ENCODE results near the gene MAMSTR.
"Not testable (repeated sequence)": the region's sequence is repeated elsewhere in the genome, so short reads cannot be mapped to it uniquely, and the experiment has no call there.

The MAMSTR gene

DNA sequence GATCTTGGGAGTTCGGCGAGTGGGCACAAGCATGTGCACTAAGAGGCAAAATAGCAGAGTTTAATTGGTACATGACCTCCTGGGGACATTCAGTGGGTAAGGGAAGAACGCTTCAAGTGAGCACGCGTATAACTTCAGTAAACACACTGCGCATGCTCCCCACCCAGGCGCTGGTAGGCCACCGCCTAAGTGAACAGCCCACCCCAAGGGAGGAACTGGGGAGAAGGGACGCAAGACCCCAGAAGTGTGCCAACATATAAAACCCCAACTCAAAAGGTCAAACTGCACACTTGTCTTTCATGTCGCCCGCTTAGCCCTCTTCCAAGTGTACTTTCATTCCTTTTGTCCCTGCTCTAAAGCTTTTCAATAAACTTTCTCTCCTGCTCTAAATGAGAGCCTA, 36.2 kb downstream of the MAMSTR start:
- DNase-seq, result no peak

DNA sequence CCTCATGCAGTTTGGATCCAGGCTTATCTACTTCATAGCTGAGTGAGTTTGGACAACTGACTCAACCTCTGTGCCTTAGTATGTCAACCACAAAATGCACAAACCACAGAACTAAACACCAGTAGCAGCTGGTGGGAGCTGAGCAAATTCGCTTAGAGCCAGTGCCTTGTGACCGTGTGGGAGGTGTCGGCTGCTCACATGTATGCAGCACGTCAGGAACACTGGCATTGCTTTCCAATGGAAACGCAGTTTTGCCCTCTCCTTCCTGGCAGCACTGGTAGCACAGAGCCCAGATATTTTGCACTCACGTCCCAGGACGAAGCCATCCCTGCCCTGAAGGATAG, 38.4 kb downstream of the MAMSTR start:
- no peak for DNase-seq

DNA sequence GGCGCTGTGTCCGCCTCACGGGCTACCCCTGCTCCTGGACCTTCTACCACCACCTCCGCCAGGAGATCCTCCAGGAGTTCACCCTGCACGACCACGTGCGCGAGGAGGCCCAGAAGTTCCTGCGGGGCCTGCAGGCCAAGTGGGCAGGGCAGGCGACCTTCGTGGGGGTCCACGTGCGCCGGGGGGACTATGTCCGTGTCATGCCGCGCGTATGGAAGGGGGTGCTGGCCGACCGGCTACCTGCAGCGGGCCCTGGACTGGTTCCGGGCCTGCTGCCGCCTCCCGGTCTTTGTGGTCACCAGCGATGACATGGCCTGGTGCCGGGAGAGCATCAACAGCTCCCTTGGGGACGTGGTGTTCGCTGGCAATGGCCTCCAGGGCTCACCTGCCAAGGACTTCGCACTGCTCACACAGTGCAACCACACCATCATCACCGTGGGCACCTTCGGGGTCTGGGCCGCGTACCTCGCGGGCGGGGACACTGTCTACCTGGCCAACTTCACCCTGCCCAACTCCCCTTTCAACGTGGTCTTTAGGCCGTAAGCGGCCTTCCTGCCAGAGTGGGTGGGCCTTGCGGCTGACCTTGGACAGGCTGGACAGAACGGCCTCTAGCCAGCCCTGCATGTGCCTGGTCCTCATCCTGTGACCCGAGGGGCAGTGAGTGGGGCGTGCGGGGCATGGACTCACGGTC, 38.9 kb downstream of the MAMSTR start:
- DNase-seq, result no peak

DNA sequence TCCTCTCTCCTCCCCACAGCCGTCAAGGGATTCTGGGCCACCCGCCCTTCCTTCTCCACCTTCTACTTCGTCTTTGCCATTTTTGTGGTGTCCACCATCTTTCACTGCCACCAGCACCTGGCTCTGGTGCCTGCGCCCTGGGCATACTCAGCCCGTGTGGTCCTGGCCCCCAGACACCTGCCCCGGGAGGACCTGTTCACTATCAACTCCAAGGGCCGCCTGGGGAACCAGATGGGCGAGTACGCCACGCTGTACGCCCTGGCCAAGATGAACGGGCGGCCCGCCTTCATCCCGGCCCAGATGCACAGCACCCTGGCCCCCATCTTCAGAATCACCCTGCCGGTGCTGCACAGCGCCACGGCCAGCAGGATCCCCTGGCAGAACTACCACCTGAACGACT, 39.5 kb downstream of the MAMSTR start:
- DNase-seq, result not testable (repeated sequence)

DNA sequence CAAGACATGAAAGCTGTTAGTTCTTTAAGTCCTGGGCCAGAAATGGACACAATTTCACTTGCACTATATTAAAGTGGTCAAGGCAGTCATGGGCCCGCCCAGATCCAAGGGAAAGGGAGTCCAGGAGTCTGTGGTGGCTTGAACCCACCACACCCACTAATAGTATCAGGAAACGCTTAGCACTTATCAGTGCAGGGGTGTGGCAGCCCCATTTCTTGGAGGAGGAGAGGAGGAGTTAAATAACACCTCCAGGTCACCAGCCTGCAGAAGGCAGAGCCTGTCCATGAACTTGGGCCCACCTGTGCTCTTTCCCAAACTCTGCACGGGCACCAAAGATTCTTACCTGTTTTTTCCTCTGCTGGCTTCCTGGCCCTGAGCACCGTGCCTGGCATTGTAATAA, 41.3 kb downstream of the MAMSTR start:
- no peak for DNase-seq

DNA sequence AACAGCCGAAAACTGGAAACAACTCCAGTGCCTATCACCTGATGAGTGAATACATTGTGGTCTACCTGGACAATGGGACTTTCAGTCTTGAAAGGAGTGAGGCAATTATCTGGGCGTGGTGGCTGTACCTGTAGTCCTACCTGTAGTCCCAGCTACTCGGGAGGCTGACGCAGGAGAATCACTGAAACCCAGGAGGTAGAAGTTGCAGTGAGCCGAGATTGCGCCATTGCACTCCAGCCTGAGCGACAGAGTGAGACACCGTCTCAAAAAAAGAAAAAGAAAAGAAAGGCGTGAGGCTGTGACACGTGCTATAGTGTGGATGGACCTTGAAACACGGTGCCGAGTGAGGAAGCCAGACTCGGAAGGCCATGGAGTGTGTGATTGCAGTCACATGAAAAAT, 42.6 kb downstream of the MAMSTR start:
- DNase-seq, result no peak

DNA sequence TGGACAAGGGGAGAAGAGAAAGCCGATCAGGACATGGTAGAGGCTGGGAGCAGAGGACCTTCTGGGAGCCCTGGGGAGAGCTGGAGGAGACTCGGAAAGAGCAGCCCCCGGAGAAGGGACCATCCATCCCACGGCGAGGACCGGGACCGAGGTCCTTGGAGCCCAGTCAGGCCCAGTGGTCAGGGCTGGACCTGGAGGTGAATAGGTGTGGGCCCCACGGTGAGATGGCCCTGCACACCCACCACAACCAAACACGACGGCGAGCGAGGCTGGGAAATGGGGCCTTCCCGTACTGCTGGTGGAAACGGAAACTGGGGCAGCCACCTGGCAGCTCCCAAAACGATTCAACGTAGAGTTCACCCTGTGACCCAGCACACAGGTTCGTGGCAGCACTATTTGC, 43.0 kb downstream of the MAMSTR start:
- no peak for DNase-seq

DNA sequence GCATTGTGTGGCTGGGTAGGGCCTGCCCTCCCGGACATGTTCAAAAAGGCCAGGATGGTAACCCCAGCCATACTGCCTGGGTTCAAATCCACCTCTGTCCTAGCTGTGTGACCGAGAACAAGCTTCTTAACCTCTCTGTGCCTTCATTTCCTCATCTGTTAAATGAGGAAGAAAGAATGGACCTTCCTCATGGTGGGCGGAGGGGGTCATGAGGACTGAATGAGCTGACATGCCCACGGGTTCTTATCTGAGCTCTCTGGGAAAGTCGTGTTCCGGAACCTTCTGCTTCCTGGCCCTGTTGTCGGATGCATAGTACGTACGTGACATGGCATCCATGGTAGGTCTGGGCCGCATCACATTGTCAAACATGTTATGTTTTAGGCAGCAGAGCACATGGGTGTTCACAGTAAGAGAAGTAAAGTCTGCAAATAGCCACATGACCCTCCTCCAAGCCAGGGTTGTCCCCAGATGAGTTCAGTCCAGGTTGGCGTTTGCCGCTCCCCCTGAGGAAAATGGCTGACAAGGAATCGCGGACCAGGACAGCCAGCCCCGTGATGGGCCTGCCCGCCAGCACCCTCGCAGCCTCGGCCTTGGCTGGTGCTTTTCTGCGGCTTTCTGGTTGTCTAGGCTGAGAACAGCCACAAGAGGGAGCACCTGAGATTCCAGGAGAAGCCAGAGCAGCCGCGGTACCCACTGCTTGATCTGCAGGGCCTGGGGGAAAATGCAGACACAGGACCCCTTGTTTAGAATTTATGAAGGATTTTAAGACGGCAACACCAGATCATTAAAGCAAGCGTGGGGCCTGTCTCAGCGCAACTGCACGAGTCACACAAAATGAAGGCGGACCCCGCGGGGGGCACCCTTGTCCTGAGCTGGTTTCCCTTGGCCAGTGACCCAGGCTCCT, 44.4 kb downstream of the MAMSTR start:
- peak; percentile 88 for DNase-seq

DNA sequence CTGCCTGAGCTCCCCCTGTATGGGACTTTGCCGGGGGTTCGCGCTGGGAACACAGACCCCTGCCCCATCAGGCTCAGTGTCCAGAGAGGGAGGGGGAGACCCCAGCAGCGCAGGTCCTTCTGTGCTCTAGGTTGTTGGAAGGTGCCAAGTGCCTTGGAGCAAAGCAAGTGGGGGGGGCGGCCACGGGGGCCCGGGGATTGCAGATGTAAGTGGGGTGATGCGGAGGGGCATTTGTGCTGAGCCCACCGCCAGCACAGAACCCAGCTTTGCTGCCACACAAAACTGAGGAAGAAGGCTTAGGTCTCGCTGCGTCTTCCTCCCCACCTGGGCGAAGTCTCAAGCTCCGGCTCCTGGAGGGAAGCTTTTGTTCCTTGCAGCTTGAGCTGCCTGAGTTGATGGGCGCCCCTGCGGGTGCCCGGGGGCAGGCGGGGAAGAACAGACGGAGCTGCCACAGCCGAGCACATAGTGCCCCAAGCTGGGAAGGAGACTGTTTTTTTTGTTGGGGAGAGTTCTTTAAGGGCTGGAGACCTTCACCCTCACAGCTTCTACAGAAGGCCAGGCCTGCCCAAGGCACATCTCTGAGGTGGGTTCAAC, 45.2 kb downstream of the MAMSTR start:
- DNase-seq, result no peak

DNA sequence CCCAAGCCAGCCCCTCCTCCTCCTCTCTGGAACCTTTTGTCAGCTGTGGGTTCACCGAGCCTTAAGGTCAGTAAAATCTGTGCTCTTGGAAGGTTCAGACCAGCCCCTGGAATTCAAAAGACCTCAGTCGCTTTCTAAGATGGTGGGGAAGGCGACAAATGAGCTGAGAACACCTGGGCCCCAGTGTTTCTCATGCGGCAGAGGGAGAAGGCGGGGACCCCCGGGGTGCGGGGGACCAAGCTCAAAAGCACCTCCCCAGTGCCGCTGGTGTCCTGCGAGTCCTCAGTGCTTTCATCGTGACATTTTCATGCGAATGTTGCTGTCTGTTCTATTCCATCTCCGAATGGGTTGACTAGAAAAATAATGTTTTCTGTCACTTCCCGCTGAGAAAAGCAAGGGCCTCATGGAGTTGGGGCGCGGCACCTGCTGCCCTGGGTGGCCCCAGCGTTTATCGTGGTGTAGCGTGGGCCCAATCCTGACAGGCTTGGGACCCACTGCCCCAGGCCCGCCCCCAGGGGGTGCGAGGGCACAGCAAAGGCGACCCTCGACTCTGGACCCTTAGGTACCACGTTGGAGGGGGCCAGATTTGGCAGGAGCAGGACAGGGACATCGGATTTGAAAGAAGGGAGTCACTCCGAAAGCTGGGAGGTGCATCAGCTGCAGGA, 46.0 kb downstream of the MAMSTR start:
- no peak for DNase-seq

DNA sequence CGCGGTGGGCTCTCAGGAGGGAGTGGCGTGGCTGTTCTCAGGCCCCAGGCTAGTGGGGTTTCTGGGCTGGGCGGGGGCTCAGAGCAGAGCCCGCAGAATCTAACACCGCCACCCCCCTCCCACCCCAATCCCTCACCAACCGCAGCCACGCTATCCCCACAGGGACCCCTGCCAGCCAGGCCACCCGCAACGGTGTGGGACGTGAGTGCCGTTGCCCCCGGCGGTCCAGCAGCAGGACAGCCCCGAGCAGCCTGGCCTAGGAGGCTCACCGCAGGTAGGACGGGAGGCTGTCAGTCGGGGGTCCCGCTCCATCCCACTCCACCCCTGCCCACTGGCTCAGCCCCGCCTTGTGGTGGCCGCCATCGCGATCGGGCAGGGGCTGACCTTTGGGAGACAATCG, 46.5 kb downstream of the MAMSTR start, which contains the start of gene NTN5:
TSS of gene NTN5 (minus strand) at position 24 of the 400 bp plus-strand sequence. CDS start 2,031 bp downstream, outside the sequence.
- no peak for DNase-seq

DNA sequence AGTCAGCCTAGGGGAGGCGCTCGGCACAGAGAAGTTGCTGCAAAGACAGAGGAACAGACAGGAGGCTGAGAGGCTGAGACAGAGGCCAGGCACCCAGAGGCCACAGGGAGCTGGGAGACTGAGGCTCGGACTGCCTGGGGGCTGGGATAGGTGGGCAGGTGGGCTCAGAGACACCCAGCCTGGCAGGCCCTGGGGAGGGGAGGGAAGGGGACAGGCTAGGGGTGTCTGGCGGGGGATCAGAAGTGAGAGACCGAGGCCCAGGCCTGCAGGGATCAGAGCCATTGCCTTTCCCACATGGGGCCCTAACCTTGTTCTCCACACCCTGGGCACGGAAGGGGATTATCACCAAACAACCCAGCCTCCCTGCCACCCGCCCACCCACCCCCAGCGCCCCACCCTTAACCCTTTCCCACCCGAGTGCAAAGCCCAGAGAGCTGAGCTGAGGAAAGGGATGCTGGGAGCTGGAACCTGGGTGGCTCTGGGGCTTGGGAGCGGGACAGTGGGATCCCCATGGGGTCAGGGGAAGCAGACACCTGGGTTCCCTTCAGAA, 48.0 kb downstream of the MAMSTR start:
- no peak for DNase-seq

DNA sequence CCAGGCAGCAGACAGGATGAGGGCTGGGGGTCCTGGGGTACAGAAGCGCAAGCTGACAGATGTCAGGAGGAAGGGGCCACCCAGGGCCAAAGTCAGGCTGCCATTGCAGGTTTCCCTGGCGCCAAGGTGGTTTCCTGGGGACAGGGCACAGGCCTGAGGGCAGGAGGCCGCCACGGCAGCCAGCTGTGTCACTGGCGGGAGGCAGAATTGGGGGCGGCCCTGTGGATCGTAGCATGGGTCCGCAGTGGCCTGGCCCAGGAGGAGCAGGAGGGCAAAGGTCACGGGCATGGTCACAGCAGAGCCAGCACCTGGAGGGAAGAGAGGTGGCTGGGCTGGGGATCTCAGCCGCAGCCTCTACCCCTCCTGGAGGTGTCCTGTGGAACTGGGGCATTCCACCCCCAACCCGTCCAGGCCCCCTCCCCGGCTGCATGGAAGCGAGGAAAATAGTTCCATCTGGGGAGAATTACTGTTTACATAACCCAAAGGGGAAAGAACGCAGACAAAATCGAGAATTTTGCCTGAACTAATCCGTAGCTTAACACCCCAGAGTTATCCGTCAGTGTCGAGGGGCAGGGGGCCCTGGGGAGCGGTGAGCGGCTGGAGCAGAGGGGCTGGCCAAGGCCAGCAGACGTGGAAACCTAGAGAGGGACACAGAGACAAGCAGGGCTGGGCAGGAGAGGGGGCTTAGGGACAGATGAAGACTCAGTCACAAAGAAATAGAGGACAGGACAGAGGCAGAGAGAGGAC, 48.7 kb downstream of the MAMSTR start:
- DNase-seq, result no peak

DNA sequence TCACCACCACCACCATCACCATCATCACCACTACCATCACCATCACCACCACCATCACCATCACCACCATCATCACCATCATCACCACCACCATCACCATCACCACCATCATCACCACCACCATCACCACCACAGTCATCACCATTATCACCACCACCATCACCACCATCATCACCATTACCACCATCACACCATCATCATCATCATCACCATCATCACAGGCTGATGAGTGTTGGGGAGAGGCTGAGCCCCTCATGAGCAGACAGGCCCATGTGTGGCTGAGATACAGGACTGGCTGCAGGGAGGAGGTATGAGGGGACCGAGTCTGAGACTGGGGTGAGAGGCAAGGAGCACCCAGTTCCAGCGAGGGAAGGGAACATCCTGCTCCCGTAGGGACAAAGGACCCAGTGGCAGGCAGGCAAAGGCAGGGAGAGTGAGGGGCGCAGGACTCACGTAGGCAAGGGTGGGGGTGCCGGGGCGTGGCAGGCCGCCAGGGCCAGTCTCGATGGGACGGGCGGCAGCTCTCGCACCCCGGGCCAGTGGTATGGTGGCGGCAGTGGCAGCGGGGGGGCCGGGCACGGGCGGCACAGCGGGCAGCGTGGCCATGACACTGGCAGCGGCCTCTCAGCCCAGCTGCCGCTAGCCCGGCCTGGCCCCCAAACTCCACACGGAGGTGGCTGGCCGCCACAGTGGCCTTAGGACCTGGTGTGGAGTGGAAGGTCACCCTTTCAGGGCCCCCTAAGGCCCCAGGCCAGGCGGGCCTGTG, 49.4 kb downstream of the MAMSTR start:
- no peak for DNase-seq

DNA sequence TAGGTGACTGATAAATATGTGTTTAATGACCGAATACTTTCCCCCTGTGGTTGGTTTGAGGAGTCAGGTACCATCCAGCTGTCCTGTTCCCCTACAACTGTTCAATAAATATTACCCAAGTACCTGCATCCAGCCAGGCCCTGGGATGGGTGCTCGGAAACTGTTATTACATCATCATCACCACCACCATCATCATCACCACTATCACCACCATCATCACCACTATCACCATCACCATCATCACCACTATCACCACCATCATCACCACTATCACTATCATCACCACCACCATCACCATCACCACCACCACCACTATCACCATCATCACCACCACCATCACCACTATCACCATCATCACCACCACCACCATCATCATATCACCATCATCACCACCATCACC, 50.8 kb downstream of the MAMSTR start:
- no peak for DNase-seq

DNA sequence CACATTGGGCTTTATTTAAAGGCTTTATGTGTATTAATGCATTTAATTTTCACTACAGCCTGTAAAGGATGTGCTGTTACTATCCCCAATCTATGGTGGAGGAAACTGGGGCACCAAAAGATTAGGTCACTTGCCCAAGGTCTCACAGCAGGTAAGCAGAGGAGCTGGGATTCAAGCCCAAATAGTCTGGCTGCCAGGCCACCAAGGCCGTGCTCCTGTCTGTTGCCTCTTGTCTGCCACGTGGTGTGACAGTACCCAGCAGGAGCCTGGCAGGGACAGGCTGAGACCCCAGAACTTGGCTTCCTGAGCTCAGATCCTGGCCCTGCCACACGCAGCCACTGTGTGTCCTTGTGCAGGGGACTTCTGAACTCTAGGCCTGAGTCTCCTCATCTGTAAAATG, 51.2 kb downstream of the MAMSTR start:
- no peak for DNase-seq

DNA sequence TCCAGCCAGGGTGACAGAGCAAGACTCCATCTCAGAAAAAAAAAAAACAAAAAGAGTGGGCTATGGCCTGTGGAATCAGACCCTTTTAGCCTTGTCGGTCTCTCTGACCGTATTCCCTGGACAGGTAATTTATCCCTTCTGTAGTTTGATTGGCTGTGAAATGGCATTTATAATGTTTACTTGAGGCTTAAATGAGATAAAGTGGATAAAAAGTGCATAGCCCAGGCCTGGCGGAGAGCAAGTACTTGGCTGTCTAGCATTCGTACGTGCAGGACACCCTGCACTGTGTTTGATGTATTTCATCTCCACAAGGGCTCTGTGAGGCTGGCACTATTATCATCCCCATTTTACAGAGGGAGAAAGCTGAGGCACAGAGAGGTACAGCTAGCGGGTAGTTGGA, 53.7 kb downstream of the MAMSTR start:
- DNase-seq, result no peak

DNA sequence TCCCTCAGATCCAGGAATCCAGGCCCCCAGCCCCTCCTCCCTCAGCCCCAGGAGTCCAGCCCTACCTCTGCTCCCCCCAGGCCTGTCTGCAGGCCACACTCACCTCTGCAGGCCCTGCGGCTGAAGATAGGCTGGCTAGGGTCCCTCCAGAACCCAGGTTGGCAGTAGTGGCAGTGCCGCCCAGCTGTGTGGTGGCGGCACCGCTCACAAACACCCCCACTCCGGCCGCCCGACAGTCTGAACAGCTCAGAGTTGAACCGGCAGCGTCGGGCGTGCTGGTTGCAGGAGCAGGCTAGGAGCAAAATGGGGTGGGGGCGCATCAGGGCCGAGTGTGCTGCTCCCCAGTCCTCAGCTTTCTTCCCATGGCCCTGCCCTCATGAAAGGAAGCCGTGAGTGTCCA, 55.0 kb downstream of the MAMSTR start:
- DNase-seq, result no peak

DNA sequence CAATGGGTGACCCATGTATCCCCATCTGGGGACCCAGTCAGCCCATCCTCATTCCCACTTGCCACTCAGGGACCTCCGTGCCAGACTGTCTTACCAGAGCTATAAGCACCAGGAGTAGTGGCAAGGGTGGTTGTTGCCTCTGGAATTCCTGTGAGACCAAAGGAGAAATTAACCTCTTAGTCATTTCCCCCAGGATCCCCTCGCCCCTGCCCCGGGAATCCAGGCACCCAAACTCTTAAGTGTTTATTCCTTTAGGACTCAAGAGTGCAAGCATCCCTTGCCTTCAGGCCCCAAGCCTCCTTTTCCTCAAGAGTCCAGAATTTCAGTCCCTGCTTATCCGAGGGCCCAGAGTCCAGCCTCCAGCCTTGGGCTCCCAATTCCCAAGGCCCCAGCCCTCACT, 55.9 kb downstream of the MAMSTR start:
- no peak for DNase-seq
